OCI-LY1 (cell line): ENCODE data around the gene GDPD3.

Experiments
- EZH2 ChIP-seq: fragments of 200-600 bp; sonication (generic), shearing (Covaris generic); IDR thresholded peaks from 2 replicates; pipeline ENCODE4 v1.8.0; 2017; ENCODE audit warnings: borderline replicate concordance, mixed run types, mild to moderate bottlenecking, antibody characterized with exemption, low read length, moderate library complexity, mixed read lengths
- TF ChIP-seq, protein P1 (sequence below): fragments of 200-600 bp; sonication (generic), shearing (Covaris generic); IDR thresholded peaks from 2 replicates; pipeline ENCODE4 v1.5.1; 2017; ENCODE audit warnings: mild to moderate bottlenecking, antibody characterized with exemption, low read length, moderate library complexity, mixed read lengths

DNA sequence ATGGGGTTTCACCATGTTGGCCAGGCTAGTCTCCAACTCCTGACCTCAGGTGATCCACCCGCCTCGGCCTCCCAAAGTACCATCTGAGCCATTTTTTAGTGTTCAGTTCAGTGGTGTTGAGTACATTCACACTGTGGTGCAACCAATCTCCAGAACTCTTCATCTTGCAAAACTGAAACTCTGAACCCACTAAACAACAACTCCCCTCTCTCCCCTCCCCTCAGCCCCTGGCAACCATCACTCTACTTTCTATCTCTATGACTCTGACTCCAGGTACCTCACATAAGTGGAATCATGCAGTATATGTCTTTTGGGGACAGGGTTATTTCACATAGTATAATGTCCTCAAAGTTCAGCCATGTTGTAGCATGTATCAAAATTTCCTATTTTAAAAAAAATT, 28.4 kb upstream of the GDPD3 start:
- TF ChIP-seq, protein P1, sequence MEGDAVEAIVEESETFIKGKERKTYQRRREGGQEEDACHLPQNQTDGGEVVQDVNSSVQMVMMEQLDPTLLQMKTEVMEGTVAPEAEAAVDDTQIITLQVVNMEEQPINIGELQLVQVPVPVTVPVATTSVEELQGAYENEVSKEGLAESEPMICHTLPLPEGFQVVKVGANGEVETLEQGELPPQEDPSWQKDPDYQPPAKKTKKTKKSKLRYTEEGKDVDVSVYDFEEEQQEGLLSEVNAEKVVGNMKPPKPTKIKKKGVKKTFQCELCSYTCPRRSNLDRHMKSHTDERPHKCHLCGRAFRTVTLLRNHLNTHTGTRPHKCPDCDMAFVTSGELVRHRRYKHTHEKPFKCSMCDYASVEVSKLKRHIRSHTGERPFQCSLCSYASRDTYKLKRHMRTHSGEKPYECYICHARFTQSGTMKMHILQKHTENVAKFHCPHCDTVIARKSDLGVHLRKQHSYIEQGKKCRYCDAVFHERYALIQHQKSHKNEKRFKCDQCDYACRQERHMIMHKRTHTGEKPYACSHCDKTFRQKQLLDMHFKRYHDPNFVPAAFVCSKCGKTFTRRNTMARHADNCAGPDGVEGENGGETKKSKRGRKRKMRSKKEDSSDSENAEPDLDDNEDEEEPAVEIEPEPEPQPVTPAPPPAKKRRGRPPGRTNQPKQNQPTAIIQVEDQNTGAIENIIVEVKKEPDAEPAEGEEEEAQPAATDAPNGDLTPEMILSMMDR: no peak
- no peak for TF ChIP-seq EZH2
